ENCODE results near the gene ANAPC7.
"Not testable (repeated sequence)": the region's sequence is repeated elsewhere in the genome, so short reads cannot be mapped to it uniquely, and the experiment has no call there.

Gene ANAPC7, protein sequence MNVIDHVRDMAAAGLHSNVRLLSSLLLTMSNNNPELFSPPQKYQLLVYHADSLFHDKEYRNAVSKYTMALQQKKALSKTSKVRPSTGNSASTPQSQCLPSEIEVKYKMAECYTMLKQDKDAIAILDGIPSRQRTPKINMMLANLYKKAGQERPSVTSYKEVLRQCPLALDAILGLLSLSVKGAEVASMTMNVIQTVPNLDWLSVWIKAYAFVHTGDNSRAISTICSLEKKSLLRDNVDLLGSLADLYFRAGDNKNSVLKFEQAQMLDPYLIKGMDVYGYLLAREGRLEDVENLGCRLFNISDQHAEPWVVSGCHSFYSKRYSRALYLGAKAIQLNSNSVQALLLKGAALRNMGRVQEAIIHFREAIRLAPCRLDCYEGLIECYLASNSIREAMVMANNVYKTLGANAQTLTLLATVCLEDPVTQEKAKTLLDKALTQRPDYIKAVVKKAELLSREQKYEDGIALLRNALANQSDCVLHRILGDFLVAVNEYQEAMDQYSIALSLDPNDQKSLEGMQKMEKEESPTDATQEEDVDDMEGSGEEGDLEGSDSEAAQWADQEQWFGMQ

DNA sequence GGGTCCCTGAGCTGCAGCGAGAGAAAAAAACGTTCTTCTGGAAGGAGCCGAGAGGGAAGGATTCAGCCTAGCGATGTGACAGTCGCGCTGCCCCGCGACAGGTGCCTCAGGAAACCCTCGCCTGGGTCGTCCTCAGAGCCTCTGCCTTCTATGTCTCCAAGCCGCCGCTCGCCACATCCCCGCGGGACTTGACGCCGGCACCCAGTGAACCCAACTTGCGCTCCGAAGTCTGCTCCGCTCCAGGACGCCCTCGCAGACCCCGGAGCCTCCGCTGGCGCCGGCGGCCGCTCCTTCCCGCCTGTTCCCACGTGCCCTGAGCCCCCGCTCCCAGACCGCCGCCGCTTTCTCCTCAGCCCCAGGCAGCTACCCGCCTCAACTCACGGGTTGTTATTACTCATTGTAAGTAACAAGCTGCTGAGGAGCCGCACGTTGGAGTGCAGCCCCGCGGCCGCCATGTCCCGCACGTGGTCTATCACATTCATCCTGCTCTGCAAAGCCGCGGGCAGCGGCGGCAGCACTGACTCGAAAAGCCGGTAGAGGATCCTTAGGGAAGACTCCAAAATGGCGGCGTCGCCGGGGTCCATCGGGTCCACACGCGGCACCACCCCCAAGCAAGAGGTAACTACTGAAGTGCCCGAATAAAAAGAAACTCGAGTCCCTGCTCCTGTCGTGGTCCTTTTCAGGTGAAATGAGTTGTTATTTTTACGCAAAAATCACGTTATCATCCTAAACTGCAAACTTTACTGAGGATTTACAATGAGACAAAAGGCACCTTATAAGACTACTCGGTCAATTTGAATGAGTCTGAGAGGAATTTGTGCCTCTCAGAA, at the start of gene ANAPC7:
ANAPC7 (minus strand) TSS at position 563 of the 830 bp plus-strand sequence; CDS start at position 482, 81 bp downstream.
- peak; percentile 97 for DNase-seq (ENCODE audit: low read depth, low spot score)

DNA sequence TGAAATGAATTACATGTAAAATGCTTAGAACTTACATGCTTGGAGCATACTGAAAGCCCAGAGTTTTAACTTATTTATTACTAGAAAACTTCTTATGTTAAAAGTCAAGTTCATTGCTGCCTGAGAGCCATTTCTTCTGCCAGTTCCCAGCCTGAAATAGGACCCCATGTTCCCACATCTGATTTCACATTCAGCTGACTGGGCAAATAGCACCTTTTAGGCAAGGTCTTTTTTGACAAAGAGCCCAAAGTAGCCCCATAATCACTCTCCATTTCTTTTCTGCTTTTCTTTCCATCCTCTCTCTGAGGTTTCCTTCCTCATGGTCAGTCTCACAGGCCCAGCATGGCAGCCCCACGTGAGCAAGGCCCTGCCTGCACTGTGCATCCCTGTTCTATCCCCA, 47.8 kb upstream of the ANAPC7 start:
- no peak for DNase-seq (ENCODE audit: low read depth, low spot score)

DNA sequence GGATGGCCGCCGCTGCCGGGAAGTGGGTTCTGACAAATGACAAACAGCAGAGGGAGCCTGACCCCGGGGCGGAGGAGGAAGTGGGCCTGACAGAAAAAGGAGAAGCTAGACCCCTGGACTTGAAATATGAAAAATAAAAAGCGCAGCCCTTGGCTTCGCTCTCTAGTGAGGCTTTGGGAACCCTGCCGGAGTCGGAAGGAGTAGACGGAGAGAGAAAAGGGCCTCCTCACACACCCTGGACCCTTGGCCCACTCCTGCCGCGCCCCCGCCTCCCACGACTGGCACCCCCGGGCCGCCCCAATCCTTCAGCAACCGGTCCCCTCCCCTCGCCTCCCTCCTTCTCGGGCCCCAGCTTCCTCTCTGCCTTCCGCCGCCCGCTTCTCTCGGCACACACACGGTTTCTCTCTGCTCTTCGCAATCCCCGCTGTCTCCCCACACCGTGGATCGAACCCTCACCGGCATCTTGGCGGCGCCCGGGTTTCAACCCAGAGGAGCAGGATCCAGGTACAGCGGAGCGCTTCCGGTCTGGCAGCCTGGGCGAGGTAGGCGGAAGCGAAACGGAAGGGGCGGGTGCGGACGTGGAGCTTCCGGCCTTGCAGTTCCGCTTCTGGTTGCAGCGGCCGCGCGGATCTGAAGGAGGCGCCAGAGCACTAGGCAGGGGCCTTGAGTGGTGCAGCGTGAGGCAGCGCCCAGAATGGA, 46.4 kb upstream of the ANAPC7 start, which contains the start of gene ARPC3:
ARPC3 (minus strand) TSS at position 539 of the 699 bp plus-strand sequence; CDS start at position 462, 77 bp downstream.
- peak; percentile 97 for DNase-seq (ENCODE audit: low read depth, low spot score)

DNA sequence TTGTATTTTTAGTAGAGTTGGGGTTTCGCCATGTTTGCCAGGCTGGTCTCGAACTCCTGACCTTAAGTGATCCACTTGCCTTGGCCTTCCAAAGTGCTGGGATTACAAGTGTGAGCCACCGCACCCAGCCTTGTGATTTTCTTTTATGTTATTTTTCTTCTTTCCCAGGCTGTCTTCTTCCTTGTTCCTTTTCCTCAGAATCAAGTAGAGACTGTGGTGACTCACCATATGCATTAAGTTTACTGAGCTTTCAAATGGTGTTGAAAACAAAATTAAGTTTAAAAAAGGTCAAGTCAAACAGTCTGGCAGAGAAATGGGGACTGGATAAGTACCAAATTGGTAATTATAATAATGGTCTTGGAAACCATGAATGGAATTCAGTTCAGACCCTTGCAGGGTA, 40.9 kb upstream of the ANAPC7 start:
- peak; percentile 12 for DNase-seq (ENCODE audit: low read depth, low spot score)

DNA sequence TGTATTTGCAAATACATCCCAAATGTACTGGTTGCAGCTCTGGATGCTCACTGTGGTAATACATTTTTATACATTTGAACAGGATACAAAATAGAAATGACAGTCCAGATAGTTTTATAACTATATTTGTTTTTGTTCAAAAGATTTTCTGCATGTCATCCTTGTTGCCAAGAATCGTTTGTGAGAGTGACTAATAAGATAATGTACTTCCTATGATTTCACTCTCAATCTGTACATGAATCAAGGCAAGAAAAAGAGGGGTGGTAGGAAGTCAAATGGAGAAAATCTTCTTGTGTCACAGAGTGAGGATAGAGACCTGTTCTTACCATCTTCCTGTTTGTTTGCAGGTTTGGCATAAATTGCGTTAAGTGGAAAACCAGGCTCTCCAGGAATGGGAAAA, 32.7 kb upstream of the ANAPC7 start:
- no peak for DNase-seq (ENCODE audit: low read depth, low spot score)

DNA sequence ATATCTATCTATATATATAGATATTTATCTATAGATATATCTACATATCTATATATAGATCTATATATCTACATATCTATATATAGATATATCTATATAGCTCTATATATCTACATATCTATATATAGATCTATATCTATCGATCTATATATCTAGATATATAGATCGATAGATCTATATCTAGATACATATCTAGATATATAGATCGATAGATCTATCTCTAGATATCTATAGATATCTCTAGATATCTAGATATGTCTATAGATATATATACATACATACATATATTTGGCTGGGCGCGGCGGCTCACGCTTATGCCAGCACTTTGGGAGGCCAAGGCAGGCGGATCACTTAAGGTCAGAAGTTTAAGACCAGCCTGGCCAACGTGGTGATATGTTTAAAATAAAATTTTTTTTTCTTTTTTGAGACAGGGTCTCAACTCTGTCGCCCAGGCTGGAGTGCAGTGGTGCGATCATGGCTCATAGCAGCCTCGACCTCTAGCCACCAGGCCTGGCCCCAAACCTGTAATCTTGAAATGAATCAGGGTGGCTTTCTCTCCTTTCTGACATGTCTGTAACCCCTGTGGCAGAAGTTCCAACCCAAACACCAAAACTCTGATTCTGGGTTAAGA, 28.6 kb upstream of the ANAPC7 start:
- DNase-seq (ENCODE audit: low read depth, low spot score), result no peak

DNA sequence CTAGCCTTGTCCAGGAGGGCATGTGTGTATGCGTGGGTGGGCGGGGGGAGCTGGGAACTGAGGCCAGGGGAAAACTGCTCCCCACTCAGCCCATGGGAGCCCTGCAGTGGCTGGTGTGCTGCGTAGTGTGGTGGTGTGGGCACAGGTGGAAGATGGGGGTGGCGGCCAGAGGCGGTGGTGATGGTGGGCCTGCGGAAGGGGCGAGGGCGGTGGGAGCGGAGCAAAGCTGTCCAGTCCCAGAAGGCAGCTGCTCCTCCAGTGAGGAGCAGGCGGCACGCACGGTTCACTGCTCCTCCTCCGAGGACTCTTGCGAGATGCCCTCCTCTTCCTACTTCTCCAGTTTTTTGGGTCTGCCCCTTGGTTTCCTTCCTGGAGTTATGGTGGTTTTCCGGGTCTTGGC, 26.2 kb upstream of the ANAPC7 start:
- not testable (repeated sequence) for DNase-seq (ENCODE audit: low read depth, low spot score)

DNA sequence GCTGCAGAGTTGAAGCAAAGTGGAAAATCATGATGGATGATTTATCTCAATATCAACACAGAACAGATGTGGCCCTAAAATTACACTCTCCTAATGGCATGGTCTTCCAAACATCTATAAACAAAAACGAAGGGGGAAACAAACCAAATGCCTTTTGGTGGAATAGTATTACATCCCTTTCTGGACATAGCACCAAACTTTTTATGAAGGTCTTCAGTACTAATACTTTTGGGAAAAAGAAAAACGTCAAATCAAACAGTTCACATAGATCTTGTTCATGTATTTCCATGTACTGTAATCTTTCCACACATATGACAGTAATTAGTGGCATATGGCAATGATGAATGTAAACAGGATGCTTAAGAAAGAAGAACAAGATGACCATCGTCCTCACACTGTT, 22.9 kb upstream of the ANAPC7 start:
- no peak for DNase-seq (ENCODE audit: low read depth, low spot score)

DNA sequence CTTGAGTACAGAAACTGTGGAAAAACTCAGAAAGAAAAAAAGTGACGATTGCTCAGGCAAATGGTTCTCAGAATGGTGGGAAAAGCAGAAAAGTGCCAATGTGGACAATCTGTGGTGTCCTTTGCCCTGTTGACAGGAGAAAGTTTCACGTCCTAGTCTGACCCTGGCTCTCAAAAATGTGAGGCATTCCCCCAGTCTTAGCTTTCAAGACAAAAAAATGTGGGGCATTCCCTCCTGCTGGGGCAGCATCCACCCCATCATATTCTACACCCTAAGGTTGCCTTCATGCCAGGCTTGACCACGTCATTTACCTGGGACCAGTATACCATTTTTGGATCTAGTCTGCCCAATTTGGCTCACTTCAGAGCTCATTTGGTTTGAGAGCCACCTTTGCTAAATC, 20.7 kb upstream of the ANAPC7 start:
- DNase-seq (ENCODE audit: low read depth, low spot score), result peak; percentile 33

DNA sequence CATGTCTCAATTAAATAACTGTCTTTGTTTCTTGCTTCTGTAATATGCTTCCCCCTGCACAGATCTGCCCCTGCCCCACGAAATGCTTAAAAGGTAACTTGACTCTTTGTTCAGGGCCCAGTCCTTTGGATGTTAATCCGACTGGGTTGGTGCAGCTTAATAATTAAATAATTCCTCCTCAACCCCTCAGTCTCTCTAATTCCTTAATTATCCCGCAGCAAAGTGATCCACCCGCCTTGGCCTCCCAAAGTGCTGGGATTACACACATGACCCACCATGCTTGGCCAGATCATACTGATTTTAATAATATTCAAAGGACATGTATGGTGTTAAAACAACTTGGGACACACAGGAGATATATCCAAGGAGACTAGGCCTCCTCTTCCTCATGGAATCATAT, 18.2 kb upstream of the ANAPC7 start:
- DNase-seq (ENCODE audit: low read depth, low spot score), result no peak

DNA sequence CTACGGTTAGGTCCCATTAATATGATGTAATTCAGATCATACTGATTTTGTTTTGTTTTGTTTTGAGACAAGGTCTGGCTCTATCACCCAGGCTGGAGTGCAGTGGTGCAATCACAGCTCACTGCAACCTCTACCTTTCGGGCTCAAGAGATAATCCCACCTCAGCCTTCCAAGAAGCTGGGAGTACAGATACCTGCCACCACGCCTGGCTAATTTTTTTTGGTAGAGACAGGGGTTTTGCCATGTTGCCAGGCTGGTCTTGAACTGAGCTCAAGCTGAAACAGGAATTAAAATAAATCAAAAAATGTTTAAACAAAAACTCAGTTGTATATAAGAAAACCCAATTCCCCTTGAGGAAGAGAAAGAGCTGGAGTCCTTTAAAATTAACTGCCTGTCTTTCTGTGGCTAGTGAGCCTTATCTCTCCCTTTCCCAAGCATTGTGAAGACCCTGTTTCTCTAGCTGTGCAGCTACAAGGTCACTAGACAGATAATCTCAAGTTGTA, 17.7 kb upstream of the ANAPC7 start:
- no peak for DNase-seq (ENCODE audit: low read depth, low spot score)

DNA sequence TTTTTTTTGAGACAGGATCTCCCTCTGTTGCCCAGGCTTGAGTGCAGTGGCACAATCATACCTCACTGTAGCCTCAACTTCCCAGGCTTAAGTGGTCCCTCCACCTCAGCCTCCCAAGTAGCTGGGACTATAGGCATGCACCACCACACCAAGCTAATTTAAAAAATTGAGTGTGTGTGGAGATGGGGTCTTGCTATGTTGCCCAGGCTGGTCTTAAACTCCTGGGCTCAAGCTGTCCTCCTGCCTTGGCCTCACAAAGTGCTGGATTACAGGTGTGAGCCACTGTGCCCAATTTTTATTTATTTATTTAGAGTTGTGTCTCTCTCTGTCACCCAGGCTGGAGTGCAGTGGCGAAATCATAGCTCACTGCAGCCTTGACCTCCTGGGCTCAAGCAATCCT, 17.1 kb upstream of the ANAPC7 start:
- not testable (repeated sequence) for DNase-seq (ENCODE audit: low read depth, low spot score)

DNA sequence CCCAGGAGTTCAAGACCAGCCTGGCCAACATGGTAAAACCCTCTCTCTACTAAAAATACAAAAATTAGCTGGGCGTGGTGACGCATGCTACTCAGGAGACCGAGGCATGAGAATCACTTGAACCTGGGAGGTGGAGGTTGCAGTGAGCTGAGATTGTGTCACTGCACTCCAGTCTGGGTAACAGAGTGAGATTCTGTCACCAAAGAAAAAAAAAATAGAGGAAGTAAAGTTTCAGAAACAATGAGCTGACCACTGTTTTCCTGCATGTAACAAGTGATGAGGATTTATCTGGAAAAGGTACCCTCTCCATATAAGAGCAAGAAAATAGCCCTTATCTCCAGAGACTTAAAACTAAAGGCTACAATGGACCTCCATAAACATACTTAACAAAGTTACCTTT, 13.6 kb upstream of the ANAPC7 start:
- not testable (repeated sequence) for DNase-seq (ENCODE audit: low read depth, low spot score)

DNA sequence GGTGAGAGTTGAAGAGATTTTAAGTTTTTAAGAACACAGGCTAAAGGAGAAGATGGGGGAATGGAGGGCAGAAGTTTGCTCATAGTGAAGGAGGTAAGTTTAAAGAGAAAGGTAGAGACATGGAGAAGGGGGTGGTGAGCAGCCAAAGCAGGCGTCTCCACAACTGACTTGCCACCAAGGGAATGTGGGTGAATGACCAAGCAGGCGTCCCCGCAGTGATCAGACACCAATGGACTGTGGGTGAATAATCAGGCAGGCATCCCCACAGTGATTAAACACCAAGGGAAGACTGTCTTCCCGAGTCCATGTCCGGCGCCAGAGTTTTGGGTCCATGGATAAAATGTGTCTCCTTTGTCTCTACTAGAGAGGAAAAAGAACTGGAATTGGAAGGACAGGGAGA, 6.6 kb upstream of the ANAPC7 start:
- peak; percentile 16 for DNase-seq (ENCODE audit: low read depth, low spot score)

DNA sequence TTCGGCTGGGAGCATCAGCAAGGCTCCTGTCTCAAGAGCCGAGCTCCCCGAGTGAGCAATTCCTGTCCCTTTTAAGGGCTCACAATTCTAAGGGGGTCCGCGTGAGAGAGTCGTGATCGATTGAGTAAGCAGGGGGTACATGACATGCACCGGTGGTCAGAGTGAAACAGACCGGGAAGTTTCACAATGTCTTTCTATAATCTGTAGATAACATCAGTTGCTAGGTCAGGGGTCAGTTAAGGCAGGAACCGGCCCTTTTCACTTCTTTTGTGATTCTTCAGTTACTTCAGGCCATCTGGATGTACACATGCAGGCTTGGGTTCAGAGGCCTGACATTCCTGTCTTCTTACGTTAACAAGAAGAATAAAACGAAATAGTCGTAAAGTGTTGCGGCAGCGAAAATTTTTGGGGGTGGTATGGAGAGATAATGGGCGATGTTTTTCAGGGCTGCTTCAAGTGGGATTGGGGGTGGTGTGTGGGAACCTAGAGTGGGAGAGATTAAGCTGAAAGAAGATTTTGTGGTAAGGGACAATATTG, 1.7 kb upstream of the ANAPC7 start:
- DNase-seq (ENCODE audit: low read depth, low spot score), result not testable (repeated sequence)

DNA sequence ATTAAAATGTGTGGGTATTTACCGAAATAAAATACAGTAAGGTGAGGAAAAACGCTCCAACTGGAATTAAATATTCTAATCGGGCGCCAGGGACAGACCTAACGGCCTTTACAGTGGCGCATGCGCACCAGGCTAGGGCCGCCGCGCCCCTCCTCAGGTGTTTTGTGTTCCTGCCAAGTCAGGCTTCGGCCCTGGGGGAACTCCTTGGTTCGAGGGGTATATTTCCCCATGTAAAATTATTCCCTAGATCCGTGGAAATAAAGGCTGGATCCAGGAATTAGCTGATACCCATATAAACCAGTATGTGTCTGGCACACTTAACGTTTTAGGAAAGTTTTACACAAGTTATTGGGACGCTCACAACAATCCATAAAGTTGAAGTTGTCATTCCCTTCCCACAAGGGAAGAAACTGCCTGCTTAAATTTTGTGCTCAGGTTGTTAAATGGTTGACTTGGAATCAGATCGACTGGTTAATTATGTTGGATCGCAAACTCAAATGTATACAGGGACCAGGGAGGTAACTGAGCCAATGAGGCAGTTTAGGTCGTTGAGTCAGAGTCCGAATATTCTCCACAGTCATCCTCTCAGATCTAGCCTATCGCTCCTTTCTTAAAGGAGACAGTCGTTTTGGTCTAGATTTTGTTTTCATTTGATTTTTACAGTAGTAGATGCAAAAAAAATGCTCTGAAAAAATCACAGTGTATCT, 621 bp upstream of the ANAPC7 start:
- peak; percentile 78 for DNase-seq (ENCODE audit: low read depth, low spot score)

DNA sequence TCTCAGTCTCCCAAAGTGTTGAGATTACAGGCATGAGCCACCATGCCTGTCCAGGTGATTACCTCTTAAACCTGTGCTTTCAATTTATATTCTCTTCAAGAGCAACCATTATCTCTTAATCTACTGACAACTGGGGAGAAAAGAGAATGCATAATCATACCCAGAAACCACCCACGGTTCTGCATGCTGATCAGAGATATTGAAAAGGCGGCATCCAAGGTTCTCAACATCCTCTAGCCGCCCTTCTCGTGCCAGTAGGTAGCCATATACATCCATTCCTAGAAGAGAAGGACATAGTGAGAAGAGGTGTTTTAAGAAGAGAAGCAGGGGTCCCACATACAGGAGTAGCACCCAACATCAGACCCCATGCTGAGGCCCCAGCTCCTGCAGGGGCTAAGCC, 20.8 kb downstream of the ANAPC7 start:
- no peak for DNase-seq (ENCODE audit: low read depth, low spot score)

DNA sequence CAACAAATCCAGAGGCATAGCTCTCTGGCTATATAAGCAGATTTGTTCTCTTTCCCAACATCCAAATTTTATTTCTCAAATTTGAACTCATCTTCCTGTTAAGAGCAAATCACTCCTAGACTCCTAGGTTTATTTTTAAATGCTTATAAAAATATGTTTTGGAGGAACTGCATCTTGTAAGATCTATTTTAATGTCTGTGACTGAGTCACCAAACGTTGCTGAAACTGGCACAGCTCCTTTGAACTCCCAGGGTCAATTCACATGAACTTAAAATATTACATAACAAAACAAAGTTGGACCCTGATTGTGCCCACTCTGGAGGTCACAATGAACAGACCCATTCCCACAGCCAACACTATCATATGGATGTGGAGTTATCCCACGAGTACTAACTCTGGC, 23.9 kb downstream of the ANAPC7 start:
- DNase-seq (ENCODE audit: low read depth, low spot score), result no peak

DNA sequence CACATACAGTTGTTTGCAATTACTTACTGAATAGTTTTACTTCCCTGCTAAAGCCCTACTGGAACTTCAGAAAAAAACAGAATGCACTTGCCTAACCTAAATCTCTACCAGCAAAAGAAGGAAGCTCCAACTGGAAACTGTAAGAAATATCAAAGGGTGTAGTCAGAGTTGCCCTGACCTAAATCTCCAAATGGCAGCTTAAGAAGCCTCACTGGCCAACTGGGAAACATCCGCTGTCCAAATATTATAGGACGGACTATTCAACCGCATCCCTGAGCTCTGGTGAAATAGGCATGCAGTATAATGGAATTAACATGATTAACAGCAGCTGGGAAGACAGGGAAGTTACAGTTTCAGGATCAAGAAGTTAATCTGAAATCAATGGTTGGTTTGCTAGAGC, 24.3 kb downstream of the ANAPC7 start:
- DNase-seq (ENCODE audit: low read depth, low spot score), result no peak

DNA sequence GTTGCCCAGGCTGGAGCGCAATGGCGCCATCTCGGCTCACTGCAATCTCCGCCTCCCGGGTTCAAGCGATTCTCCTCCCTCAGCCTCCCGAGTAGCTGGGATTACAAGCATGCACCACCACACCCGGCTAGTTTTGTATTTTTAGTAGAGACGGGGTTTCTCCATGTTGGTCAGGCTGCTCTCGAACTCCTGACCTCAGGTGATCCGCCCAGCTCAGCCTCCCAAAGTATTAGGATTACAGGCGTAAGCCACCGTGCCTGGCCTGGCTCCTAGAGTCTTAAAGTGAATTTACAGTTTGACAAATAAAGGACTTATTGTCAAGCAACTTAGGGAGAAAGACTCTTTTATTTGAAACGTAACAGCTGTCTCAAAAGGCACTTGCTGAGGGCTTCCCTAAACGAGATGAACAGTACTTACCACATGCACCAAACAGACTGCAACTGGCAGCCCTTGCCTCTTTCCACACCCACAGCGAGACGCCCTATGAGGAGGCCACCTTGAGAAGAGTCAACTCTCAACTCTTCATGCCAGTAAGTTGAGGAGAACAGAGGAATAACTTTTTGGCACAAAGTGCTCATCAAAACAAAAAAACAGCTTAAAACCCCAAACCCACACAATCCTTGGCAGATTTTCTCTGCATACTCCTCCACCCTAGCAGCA, 25.2 kb downstream of the ANAPC7 start:
- not testable (repeated sequence) for DNase-seq (ENCODE audit: low read depth, low spot score)
